Bronchial epithelial cell (primary cell): Measurements from ENCODE around the gene SLC22A3. TPM values are rescaled to one million over a fixed set of nuclear protein-coding genes. Genes with fewer than 3 reads are reported as not detected.

Experiments used
- DNase-seq: peaks from one replicate; pipeline ENCODE4 v3.0.0-alpha.2; 2010; ENCODE audit warnings: low read depth
- FAIRE-seq: peaks from 2 replicates; lab custom pipeline; 2011; peaks lifted over from hg19 to GRCh38; lab: Jason Lieb, UNC
- H3K27me3 ChIP-seq: 2 replicates; pipeline ENCODE4 v1.5.1; 2011; ENCODE audit warnings: low read length; ENCODE audit not compliant: control insufficient read depth, insufficient read depth
- H3K36me3 ChIP-seq: 2 replicates; pipeline ENCODE4 v1.5.1; 2011; ENCODE audit warnings: low read length; ENCODE audit not compliant: control insufficient read depth, insufficient read depth
- H3K4me3 ChIP-seq: 2 replicates; pipeline ENCODE4 v1.5.1; 2011; ENCODE audit warnings: mild to moderate bottlenecking, low read depth, low read length, control low read depth
- total RNA-seq: library from RNA; depleted of rRNA; stranded (reverse); fragments of >200 nt; gene quantifications from 2 replicates; pipeline ENCODE4 v1.2.1, GENCODE V29; 2014
- TF ChIP-seq, protein P1 (sequence below): IDR thresholded peaks from 2 replicates; pipeline ENCODE4 v1.5.1; 2011; ENCODE audit warnings: mild to moderate bottlenecking, moderate library complexity, low read length, control low read depth, inconsistent platforms; ENCODE audit not compliant: insufficient read depth, severe bottlenecking

The SLC22A3 gene
- total RNA-seq, 1 donor from 2014 or later = 8.2 TPM

DNA sequence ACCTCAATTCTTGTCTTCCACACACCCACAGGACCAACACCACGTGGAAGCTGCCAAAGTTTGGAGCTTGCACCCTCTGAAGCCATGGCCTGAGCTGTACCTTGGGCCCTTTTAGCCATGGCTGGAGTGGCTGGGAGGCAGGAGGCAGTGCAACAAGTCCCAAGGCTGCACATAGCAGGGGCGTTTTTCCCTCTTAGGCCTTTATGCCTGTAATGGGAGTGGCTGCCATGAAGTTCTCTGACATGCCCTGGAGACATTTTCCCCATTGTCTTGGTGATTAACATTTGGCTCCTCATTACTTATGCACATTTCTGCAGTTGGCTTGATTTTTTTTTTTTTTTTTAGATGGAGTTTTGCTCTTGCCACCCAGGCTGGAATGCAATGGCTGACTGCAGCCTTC lies 44.4 kb upstream of the SLC22A3 start:
- Histone ChIP-seq H3K4me3 (no peak overlapping the region), H3K36me3 (no peaks in the 10 kb centered on the region), H3K27me3 (no peaks in the 10 kb centered on the region)
- DNase-seq = no peak
- TF ChIP-seq, protein P1, sequence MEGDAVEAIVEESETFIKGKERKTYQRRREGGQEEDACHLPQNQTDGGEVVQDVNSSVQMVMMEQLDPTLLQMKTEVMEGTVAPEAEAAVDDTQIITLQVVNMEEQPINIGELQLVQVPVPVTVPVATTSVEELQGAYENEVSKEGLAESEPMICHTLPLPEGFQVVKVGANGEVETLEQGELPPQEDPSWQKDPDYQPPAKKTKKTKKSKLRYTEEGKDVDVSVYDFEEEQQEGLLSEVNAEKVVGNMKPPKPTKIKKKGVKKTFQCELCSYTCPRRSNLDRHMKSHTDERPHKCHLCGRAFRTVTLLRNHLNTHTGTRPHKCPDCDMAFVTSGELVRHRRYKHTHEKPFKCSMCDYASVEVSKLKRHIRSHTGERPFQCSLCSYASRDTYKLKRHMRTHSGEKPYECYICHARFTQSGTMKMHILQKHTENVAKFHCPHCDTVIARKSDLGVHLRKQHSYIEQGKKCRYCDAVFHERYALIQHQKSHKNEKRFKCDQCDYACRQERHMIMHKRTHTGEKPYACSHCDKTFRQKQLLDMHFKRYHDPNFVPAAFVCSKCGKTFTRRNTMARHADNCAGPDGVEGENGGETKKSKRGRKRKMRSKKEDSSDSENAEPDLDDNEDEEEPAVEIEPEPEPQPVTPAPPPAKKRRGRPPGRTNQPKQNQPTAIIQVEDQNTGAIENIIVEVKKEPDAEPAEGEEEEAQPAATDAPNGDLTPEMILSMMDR = no peak
- FAIRE-seq = no peak

DNA sequence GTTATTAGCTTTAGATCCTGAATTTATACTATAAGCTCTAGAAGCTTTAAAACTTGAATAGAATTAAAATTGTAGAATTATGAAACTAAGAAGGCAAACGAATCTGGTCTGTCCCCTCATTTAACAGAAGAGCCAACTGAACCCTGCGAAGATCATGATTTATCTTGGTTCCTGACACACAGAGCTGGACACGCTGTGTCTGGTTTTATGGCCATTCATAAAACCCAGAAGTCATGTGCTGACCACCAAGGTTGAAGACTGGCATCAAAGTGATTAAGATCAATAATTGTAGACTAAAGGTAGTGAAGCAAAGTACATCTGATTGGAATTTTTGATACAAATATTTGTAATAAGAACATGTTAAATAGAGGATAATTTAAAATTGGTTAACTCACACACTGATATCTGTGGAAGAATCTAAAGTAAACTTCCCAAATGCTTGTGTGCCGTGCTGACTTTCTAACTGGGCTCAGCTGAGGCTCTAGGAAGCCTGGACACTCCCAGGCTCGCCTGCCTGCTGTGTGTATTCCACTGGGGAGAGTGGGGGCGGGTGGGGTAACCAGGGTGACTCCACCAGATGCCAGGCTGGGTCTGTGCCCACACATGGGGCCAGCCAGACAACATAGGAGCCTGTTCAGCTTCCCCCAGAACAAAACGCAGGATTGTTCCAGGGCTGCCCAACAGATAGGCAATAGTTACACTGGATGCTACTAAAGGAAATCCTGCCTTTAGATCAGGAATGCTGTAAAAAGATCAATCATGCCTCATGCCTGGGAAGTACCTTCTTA lies 42.1 kb upstream of the SLC22A3 start:
- DNase-seq (no peak), FAIRE-seq (no peak)
- Histone ChIP-seq H3K36me3 (no peaks in the 10 kb centered on the region), H3K27me3 (no peaks in the 10 kb centered on the region), H3K4me3 (no peak overlapping the region)
- TF ChIP-seq, protein P1 = no peak

DNA sequence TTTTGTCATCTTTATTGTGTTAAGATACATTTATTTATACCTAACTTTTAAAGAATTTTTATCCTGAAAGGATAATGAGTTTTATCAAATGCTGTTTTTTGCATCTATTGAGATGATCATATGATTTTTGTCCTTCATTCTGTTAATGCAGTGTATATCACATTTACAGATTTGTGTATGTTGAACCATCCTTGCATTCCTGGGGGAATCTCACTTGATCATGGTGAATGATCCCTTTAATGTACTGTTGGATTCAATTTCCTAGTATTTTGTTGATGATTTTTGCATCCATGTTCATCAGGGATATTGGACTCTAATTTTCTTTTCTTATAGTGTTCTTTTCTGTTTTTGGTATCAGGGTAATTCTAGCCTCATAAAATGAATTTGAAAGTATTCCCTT lies 38.5 kb upstream of the SLC22A3 start:
- no peak overlapping the region for H3K4me3 ChIP-seq
- no peaks in the 10 kb centered on the region for H3K36me3 ChIP-seq
- TF ChIP-seq, protein P1 = no peak
- no peaks in the 10 kb centered on the region for H3K27me3 ChIP-seq
- DNase-seq (no peak), FAIRE-seq (no peak)

DNA sequence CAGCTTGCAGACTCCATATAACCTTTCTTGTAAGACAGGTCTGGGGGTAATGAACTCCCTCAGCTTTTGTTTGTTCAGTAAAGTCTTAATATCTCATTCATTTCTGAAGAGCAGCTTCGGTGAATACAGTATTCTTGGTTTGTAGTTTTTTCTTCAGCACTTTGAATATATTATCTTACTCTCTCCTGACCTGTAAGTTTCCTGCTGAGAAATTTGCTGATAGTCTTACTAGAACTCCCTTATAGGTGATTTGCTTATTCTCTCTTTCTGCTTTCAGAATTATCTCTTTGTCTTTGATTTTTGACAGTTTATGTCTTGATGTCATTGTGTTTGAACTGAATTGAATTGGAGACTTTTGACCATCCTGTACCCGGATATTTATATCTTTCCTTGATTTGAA lies 35.3 kb upstream of the SLC22A3 start:
- TF ChIP-seq, protein P1 = no peak
- no peaks in the 10 kb centered on the region for H3K27me3 ChIP-seq
- no peak for DNase-seq
- no peak overlapping the region for H3K4me3 ChIP-seq
- FAIRE-seq = no peak
- H3K36me3 ChIP-seq = no peaks in the 10 kb centered on the region

DNA sequence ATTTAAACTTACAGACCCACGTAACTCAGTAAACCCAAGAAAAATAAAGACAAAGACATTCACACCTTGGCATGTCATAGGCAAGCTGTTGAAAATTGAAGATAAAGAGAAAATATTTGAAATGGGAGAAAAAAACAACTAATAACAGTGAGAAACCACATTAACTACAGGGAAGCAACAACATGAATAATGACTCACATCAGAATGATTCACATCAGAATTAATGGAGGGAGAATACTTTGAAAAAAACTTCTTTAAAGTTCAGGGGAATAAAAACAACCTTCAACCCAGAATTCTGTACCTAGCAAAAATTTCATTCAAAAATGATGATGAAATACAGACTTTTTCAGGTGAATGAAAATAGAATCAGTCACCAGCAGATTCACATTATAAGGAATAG lies 32.9 kb upstream of the SLC22A3 start:
- Histone ChIP-seq H3K36me3 (no peaks in the 10 kb centered on the region), H3K4me3 (no peak overlapping the region), H3K27me3 (no peaks in the 10 kb centered on the region)
- TF ChIP-seq, protein P1 = no peak
- DNase-seq (peak; percentile 67), FAIRE-seq (no peak)

DNA sequence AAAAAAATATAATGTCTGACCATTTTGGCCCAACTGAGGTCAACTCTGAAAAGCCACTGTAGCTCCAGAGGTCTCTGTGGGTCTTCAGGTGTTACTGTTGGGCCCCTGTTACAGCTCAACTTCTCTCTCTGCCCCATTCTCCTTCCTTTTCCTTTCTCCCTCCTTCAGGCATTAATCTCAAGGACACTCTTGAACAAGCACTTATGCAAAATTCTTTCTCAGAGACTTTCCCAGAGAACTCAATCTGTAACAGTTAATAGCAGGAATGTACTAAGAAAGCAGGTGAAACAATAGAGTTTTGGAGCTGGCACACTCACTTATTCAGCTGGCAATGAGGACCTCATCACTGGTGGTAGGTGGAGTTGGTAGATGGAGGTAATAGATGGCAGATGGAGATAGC lies 31.9 kb upstream of the SLC22A3 start:
- TF ChIP-seq, protein P1 = no peak
- no peak for FAIRE-seq
- Histone ChIP-seq H3K4me3 (no peak overlapping the region), H3K27me3 (no peaks in the 10 kb centered on the region), H3K36me3 (no peaks in the 10 kb centered on the region)
- no peak for DNase-seq
